ENCODE measurements around the gene FCMR.

DNA sequence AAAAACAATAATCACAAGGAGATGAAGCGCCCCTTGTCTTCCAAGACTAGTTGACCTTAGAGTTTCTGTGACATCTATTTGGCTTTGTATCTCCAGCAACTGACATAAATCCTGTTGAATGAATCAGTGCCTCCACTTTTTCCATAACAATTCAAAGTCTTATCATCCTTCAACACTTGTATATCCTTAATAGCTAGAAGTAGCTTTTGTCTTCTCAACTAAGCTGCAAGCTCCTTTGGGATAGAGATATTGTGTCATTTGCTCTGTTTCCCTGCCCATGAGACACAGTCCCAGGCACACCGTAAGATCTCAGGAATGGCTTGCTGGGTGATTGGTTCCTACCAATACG lies 18.8 kb upstream of the FCMR start:
- no peak for TF ChIP-seq POLR2A (IDR thresholded peaks at IDR 0.05)
- TF ChIP-seq, protein P1, sequence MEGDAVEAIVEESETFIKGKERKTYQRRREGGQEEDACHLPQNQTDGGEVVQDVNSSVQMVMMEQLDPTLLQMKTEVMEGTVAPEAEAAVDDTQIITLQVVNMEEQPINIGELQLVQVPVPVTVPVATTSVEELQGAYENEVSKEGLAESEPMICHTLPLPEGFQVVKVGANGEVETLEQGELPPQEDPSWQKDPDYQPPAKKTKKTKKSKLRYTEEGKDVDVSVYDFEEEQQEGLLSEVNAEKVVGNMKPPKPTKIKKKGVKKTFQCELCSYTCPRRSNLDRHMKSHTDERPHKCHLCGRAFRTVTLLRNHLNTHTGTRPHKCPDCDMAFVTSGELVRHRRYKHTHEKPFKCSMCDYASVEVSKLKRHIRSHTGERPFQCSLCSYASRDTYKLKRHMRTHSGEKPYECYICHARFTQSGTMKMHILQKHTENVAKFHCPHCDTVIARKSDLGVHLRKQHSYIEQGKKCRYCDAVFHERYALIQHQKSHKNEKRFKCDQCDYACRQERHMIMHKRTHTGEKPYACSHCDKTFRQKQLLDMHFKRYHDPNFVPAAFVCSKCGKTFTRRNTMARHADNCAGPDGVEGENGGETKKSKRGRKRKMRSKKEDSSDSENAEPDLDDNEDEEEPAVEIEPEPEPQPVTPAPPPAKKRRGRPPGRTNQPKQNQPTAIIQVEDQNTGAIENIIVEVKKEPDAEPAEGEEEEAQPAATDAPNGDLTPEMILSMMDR (IDR thresholded peaks at IDR 0.05), result no peak
